HG03159 (cell line): Measurements from ENCODE around the gene TWNK.

Source experiments
- ATAC-seq: cut with Tn5 transposase; IDR thresholded peaks from one replicate; pipeline ENCODE4 v1.9.1; 2021; ENCODE audit warnings: mild to moderate bottlenecking, moderate library complexity; ENCODE audit not compliant: unreplicated experiment

Gene TWNK

DNA sequence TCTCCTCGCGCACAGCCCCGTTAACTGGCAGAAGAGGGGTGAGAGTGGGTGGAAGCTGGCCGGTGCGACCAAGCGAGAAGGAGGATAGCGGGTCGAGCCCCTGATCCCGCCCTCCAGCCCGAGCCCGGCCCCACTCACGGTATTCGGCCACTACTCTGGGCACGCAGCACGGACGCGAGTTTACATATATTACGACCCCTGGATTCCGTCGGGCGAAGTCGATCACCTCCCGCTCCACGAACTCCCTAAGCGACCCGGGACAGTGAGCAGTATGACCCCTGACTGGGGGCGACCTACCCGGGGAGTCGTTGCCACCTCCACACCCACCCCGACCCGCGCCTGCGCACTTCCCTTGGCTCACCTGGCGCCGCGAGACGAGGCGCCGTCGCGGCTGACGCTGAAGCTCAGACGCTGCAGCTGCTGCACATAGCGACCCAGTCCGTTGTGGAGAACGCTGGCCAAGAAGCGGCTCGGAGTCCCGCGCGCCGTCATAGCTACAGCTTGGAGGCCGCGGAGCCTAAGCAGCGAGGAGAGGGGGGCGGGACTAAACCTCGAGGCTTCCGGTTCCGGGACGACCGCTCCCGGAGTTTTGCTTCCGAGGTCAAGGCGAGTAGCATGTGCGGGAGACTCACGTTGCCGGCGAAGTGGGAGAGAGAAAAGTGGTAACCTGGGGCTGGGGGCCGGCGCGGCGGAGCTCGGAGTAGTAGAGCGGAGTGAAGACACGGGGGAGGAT lies at the start of gene TWNK, which contains the start of gene MRPL43:
Gene TWNK (plus strand): TSS at position 592 of the 733 bp plus-strand sequence. CDS start 668 bp downstream, outside the sequence.
Gene MRPL43 (minus strand): TSS at position 546 of the 733 bp plus-strand sequence. CDS start 54 bp downstream, at position 492.
- ATAC-seq = peak; percentile 78

DNA sequence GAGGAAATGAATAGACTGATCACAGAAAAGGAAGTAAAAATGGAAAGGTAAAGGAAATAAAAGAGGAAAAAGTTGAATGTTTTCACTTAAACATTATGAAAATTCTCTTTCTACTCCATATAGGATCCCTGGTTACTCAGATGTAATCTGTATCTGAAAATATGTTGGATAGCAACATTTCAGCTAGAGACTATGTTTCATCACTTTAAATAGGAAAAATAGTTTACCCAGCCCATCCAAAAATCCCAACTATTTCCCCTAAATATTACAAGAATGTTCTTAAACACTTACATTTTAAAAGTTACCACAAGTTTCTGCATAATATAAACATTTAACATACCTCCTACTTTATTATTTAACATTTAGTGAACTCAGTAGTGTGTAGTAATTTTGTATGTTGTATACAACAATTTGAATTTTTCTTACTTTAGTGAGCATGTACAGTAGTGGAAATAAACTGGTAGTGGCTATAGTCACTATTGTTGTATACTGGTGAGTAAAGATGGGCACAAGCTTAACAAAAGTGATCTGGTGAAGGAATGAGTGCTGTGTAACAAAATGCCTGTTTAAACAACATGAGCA lies 47.5 kb upstream of the TWNK start:
- no peak for ATAC-seq

DNA sequence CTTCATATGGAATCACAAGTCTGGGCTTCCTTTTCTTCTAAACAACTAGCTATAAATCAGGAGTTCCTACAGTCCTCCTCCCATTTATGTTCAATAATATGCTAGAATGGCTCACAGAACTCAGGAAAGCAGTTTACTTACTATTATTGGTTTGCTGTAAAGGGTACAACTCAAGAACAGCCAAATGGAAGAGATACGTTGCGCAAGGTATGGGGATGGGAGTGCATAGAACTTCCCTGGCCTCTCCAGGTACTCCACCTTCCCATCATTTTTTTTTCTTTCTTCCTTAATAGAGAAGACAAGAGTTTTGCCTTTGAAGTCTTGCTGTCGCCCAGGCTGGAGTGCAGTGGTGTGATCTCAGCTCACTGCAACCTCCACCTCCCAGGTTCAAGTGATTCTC lies 45.1 kb upstream of the TWNK start:
- ATAC-seq = no peak

DNA sequence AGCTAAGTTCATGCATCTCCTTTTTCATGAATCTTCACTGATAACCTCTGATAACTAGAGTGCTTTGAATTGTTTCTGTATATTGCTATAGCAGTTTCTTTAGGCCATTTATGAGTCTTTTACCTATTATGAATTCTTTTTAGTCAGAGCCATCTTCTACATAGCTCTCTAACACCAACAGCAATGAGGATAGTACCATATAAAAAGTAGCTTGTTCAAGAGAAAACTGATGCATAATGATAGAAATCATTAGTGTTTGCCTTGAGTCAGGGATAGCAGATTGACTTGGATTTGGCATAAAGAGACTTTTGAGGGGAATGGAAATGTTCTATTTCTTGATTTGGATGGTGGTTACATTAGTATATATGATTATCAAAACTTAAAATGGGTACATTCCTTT lies 43.8 kb upstream of the TWNK start:
- ATAC-seq = no peak

DNA sequence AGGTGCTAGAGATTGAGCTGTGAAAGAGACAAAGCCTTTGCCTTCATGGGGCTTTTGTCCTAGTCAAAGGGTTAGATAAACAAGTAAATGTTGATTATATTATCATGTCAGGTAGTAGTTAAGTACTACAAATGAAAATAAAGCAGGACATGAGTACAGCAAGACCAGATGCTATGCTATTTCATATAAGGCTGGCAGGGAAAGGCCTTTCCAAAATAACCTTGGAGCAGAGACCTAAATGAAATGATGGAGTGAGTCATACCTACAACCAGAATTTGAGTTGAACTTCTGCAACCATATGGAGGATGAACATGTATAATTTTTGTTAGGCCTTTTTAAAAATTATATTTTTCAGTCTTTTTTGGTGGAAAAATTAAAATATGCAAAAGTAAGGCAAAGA lies 41.6 kb upstream of the TWNK start:
- no peak for ATAC-seq

DNA sequence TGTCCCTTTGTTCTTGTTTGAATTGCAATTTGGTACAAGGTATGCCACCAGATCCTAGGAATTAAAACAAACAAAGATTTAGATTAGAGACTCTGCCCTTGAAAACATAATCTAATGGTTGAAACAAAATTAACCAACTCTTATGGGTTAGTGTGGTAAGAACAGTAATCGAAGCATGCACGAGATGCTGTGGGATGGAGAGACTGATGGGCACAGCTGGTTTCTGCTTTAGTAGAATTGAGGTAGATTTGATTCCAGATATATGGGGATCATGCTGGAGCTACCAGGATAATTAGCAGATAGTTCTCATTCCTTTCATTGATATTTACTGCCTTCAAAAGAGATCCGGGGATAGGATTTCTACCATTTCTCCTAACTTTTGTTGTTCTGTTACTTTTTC lies 38.4 kb upstream of the TWNK start:
- ATAC-seq = no peak

DNA sequence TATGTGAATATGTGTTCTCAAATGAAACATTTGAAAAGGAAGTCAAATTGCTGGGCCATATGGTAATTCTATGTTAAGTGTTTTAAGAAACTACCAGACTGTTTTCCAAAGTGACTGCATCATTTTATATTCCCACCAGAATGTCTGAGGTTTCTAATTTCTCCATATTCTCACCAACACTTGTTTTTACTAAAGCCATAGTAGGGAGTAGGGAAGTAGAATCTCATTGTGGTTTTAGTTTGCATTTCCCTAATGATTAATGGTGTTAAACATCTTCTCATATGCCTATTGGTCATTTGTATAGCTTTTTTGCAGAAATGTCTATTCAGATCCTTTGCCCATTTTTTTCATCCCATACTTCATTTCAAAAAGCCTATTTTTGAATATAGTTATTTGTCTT lies 27.1 kb upstream of the TWNK start:
- no peak for ATAC-seq

DNA sequence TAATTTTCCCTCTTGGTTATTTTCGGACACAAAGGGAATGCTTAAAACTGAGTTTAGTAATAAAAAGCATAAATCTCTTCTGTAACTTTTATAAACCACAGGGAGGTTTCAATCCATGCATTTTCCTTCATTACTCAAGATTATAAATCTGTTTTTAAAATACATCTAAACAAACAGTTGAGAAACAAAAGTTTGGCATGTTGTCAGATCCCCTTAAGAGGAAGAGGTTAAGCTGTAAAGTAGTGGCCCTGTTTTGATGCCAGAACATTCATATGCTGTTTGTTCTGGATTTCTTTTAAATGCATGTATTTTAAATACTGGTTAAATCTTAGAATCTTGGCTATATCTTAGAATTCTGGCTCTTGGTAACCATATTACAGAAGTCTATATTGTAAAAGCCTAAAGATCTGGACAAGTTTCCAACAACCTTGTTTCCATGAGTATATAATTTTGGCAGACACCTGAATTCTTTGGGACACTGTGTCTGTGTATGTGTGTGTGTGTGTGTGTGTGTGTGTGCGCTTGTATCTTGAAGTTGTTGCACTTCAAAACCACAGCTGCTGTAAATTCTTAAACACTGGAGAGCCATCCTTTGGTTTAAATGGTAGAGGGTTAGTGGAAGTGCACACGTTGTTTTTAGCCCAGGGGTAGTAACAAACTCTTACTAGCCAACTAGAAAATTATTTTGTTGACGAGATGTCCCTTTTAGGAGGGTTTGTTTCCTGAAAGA lies 24.8 kb upstream of the TWNK start:
- ATAC-seq = no peak

DNA sequence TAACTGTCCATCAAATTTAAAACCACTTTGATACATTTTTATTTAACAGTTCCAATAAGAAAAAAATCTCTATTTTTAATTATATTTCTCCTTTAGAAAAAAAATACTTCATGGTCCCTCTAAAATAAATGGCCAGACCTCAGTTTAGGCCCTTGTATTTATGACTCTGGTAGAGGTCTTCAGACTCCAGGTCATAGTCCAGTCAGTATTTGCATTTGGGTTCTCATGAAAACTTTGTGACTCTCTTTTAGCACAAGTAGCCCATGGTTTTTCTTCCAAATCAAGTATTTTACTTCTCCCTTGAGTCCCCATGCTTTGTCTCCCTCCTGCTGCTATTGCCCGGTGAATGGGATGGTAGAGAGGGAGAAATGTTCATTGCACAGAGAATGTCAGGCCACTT lies 23.5 kb upstream of the TWNK start:
- ATAC-seq = no peak

DNA sequence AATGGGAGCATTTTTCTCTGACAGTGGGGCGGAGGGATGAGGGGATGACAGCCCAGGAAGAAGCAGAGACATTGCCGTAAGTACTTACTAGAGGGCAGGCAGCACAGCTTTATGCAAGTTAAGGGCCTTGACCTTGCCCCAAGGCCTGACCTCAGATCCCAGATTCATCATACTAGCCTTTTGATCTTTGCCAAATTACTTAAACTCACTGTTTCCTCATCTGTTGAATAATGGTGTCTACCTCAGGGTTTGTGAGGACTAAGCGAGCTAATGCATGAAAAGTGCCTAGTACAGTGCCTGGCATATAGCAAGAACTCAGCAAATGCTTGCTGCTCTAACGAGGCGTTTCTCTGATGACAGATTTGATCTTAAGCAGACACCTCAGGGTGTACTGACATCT lies 21.5 kb upstream of the TWNK start:
- no peak for ATAC-seq

DNA sequence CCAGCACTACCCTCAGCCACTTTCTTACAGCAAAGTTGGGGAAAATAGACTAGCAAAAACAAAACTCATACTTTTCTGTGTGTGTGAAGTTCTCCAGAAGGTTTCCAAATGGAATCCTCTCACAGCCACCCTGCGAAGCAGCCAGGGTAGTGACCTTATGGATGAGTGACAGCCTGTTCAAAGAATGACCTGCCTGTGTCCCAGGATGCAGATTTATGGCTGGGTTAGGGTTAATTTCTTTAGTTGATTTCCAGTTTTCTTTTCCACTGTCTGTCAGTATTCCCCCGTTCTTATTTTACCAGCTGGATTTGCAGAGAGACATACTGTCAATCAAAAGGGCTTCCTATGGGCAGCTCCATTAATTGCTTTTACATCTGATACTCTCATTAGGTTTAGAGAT lies 20.5 kb upstream of the TWNK start:
- ATAC-seq = no peak

DNA sequence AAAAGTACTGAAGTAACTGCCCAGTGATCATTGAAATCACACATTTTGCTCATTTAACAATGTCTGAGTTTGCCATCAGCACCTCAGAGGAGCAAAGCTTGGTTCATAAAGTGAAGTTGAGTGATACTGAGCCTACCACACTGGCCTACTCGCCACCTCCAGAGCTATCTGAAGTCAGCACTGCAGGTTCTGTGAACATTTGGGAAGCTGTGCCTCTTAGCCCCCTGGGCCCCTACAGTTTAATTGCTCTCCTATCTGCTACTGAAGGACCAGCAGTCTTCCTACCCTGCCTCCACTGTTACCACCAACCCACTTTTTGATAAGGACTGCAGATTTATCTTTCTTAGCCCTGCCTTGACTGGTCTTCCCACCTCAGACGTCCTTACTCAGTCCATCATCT lies 20.0 kb upstream of the TWNK start:
- ATAC-seq = no peak

DNA sequence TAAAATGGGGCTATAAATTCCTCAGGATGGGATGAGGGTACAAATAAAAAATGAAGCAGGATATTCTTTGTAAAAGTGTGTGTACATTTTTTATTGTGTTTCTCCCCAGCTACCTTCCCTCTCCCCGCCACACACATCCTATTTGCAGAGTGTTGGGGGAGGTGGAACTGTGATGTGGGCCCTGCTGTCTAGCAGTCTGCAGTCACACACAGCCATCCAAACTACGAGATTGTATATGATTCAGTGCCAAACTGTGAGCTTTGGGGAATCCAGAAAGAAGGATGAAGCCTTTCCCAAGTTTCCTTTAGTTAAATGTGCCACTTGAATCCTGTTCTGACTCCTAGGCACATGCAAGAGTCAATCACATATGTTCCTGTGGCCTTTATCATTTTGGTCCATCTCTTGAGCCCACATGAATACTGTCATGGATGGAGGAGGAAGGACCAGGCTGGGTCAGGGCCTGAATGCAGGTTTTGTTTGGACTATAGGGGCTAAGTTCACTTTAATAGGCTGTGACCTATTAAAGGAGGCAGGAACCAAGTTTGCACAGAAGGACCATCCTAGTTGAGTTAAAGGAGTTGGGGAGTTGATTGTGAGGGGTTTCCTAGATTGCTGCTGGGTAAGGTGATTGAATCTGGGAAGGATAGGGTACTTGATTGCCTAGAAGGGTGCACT lies 19.1 kb upstream of the TWNK start:
- no peak for ATAC-seq

DNA sequence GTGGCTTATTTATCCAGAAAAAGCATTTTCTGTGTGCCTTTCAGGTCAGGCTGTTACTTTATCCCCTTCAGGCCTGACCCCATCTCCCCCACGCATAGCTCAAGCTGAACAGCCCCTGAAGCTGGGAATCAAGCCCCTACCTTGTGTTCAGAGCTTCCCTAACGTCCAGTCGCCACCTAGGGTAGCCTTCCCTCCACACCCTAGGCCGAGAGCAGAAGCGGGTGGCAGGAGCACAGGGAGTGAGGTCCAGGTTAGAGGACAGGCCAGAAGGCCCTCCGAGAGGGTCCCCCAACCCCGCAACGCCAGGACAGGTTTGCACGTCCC lies 18.5 kb upstream of the TWNK start:
- ATAC-seq = no peak

DNA sequence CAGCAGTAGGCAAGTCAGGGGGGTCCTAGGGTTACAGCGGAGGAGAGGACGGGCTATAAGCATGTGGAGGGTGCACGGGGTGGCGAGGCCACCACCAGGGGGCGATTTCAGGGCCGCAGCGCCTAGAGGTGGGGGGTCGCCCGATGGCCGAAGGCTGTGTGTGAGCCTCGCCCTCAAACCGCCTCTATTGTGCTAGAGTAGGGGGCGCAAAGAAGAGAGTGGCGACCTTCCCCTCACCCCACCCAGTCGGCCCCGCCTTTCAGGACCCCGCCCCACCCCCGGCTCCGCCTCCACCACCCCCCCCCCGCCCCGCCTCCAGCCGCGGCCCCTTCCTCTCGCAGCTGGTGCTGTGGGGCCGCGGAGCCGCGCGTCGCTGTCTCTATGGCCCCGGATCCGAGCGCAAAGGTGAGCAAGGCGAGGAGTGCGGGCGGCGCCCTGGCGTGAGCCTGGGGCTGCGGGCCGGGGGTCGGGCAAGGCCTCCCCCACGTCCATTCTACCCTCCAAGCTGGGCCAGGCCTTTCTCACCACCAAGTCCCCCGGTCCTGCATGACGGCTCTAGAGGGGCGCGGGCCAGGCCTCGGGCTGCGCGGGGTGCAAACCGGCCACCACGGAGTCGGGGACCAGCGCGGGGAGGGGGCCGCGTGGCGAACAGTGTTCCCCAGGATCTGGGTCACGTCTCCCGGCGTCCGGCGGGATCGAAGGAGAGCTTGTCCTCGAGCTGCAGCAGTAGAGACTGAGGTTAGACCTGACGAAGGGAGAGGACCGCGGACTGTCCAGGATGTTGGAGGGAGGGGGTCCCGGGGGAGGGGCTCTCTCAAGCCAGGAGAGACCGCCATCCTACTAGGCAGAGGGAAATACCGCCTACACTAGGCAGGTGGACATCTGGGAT lies 17.9 kb upstream of the TWNK start, which contains the start of gene SEMA4G:
Gene SEMA4G (plus strand): TSS at position 318 of the 889 bp plus-strand sequence. CDS start 3,409 bp downstream, outside the sequence.
- ATAC-seq = peak; percentile 76

DNA sequence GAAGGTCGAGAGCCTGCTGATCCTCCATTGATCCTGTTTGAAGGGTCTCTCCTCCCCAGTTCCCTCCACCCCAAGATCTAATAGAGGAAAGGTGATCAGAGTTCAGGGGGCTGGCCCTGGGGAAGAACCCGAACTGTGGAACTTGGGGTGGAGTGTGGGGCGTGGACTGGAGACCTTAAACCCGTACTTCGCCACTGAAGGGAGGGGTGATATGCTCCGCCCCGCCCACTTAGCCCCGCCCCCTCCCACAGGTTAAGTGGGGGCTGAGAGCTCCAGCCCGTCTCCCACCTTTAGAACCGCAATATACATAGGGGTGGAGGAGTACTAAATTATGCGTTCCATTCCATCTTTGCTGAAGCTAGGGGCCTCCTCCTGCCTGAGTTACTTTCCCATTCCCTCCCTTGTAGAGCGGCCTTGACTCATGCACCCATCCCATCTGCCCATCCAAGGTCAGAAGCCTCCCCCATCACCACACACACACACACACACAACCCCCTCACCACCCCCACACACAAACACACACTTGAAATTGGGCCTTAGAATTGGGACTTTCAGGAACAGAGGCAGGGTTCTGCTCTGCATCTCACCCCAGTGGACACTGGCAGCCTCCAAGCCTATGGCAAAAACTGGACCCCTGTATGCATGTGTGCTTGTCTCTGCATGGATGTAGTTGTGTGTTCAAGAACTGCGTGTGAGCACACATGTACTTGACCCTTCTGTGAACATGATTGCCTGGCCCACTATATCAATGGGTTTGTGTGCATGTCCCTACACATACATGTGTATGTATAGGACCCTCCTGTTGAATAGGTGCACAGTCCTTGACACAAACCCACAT lies 17.0 kb upstream of the TWNK start:
- no peak for ATAC-seq

DNA sequence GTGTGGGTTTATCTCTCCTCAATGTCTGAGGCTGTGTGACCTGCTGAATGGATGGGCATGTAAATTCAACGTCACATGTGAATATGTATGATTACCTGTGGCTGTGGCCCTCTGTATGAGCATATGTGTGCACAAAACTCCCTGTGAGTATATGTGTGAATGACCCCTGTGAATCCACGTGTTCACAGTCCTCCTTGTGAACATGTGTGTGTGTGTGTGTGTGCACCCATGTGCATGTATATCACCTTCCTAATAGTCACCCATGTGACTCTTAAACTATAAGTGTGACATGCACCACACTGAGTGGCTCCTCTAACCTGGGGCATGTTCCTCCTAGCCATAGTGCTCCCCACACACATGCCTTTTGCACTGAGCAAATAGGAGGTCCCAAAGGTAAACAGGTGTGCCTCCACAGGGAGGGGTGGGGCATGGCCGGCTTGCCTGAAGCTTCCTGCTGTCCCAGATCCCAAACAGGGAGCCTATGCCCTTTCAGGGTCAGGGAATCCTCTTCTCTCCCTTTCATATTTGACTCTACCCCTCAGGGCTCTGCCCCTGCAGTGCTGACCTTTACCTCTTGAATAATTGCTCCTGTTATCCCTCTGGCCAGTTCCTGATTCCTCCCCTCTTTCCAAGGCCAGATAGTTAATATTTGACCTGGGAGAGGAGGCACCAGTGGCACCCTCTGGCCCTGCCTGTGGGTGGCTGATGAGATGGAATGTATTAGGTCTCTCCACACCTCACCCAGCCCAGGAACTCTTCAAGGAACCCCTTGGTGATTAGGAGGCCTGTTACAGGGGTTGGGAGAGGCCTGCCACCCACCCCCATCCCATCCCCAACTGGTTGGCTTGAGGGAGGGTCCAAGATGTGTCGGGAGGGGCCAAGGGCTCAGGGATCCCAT lies 16.2 kb upstream of the TWNK start:
- ATAC-seq = no peak

DNA sequence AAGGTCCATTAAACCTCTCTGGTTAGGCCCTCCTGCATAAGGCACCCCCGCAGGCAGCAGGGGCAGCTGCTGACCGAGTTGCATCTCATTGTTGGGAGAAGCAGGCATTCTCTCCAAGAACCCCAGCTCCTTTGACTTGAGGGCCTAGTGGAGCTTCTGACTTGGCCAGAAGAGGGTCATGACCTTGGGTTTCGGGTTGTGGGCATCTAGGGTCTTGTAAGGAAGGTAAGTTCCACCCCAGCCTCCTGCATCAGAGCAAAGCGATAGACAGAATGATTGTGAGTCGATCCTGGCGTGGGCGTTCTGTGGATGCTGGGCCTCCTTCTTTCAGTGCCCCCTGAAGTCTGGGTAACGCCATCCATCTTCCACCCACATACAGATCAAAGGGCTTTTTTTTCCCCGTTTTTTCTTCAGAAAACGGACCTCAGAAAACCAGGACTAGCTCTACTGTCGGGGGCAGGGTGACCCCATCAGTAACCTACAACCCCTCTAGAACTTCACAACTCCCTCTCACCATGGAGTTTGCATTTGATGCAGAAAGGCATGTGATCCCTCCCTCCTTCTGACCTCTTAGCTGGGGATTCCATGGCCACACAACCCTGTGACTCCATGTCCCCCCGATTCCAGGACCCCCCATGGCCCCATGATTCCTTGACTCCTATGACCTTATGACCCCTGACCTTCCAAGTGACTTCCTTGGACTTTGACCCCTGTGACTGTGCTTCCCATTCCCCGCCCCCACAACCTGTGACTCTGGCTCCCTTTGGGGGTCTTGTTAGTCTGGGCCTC lies 15.0 kb upstream of the TWNK start:
- ATAC-seq = no peak
